ENCODE measurements around the gene CEACAM8.

CEACAM8 gene

GRCh38 chr19:42555317-42555716 is 39.4 kb downstream of the CEACAM8 start:
- Histone ChIP-seq H3K4me1 (ENCODE audit: control insufficient read depth, insufficient read depth, low read length) (no peaks in the 10 kb centered on the region), H3K36me3 (ENCODE audit: control insufficient read depth in 2 of 2, insufficient read depth in 1 of 2, low read length in 2 of 2) (no peaks in the 10 kb centered on the region), H3K27ac (ENCODE audit: extremely low read depth, low read depth, low read length) (no peak overlapping the region), H3K4me3 (ENCODE audit: low read depth, low read length) (no peak overlapping the region), H3K9me3 (ENCODE audit: control insufficient read depth, insufficient read depth, low read depth, low read length) (no peaks in the 10 kb centered on the region)
- TF ChIP-seq ZNF529 (tag by site-specific recombination; IDR thresholded peaks at IDR 0.05; ENCODE audit: insufficient replicate concordance) (no peak), ZNF571 (tag by site-specific recombination; IDR thresholded peaks at IDR 0.05) (no peak), INSM2 (tag by site-specific recombination; IDR thresholded peaks at IDR 0.05) (no peak), ZNF549 (tag by site-specific recombination; IDR thresholded peaks at IDR 0.05) (no peak), ZNF776 (tag by site-specific recombination; IDR thresholded peaks at IDR 0.05; ENCODE audit: borderline replicate concordance) (no peak), ZNF654 (tag by site-specific recombination; IDR thresholded peaks at IDR 0.05; ENCODE audit: low read depth) (no peak), ZBTB17 (tag by site-specific recombination; IDR thresholded peaks at IDR 0.05) (no peak), ZSCAN23 (tag by site-specific recombination; IDR thresholded peaks at IDR 0.05) (no peak), GLIS1 (tag by site-specific recombination; IDR thresholded peaks at IDR 0.05) (no peak), ZNF280D (tag by site-specific recombination; IDR thresholded peaks at IDR 0.05) (no peak), KLF9 (tag by site-specific recombination; IDR thresholded peaks at IDR 0.05; ENCODE audit: low read depth) (no peak), ZNF624 (tag by site-specific recombination; IDR thresholded peaks at IDR 0.05) (no peak), PRDM6 (tag by site-specific recombination; IDR thresholded peaks at IDR 0.05) (no peak), ZFP3 (tag by site-specific recombination; IDR thresholded peaks at IDR 0.05; ENCODE audit: low read depth) (no peak), ZNF645 (tag by site-specific recombination; IDR thresholded peaks at IDR 0.05) (no peak), SP2 (tag by site-specific recombination; IDR thresholded peaks at IDR 0.05) (no peak)
- CTCF ChIA-PET, result interaction anchor here (0.8 to 4.8 kb wide), 5 partner anchors 9 to 186 kb away, joined by 3 to 23 read pairs (median 4); no protein-coding TSS in a partner anchor
- POLR2A ChIA-PET, result no interaction called here

- no peak overlapping the region for H3K4me3 ChIP-seq (ENCODE audit: low read depth, low read length)
- H3K27ac ChIP-seq (ENCODE audit: extremely low read depth, low read depth, low read length), result no peak overlapping the region
- no peaks in the 10 kb centered on the region for H3K36me3 ChIP-seq (ENCODE audit: control insufficient read depth in 2 of 2, insufficient read depth in 1 of 2, low read length in 2 of 2)
- H3K9me3 ChIP-seq (ENCODE audit: control insufficient read depth, insufficient read depth, low read depth, low read length), result no peaks in the 10 kb centered on the region
- TF ChIP-seq OVOL3 (tag by site-specific recombination; IDR thresholded peaks at IDR 0.05) (no peak), ZNF529 (tag by site-specific recombination; IDR thresholded peaks at IDR 0.05; ENCODE audit: insufficient replicate concordance) (no peak), ZNF660 (tag by site-specific recombination; IDR thresholded peaks at IDR 0.05) (no peak), ZEB2 (tag by site-specific recombination; IDR thresholded peaks at IDR 0.05) (no peak), ZNF654 (tag by site-specific recombination; IDR thresholded peaks at IDR 0.05; ENCODE audit: low read depth) (no peak), ZNF701 (tag by site-specific recombination; IDR thresholded peaks at IDR 0.05) (no peak), ZNF521 (tag by site-specific recombination; IDR thresholded peaks at IDR 0.05) (no peak), ZNF292 (tag by site-specific recombination; IDR thresholded peaks at IDR 0.05; ENCODE audit: borderline replicate concordance, low read depth) (no peak), ZNF311 (tag by site-specific recombination; IDR thresholded peaks at IDR 0.05; ENCODE audit: borderline replicate concordance) (no peak), ZBTB44 (tag by site-specific recombination; IDR thresholded peaks at IDR 0.05) (no peak), ZNF132 (tag by site-specific recombination; IDR thresholded peaks at IDR 0.05; ENCODE audit: borderline replicate concordance) (no peak)
- ChIA-PET POLR2A (no interaction called here), CTCF (interaction anchor here (1.0 to 4.8 kb wide), 3 partner anchors 9 to 42 kb away, joined by 4 to 23 read pairs (median 8); no protein-coding TSS in a partner anchor)
- no peaks in the 10 kb centered on the region for H3K4me1 ChIP-seq (ENCODE audit: control insufficient read depth, insufficient read depth, low read length)
Measured at GRCh38 chr19:42554046-42554575, 40.6 kb downstream of the CEACAM8 start.

Measured in HEK293 (cell line).